ENCODE measurements around the gene FAN1.

DNA sequence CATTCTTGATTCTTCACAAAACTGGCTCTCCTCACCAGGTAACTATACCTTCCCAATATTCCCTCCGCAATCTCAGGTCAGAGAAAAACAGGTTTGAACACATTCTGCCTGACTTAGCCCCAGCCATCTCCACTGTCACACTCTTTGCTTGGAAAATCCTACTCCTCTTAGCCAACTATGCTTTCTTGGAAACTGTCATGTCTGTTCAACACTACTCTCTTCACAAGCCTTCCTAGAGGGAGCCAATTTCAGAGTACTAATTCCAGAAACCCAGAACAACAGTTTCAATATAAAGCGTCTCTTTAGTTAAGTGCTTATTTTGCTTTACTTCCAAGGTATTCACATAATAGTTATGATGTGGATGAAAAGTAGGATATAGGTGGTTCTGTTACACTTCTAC lies 66.0 kb downstream of the FAN1 start:
- no peak for TF ChIP-seq TARDBP (IDR thresholded peaks at IDR 0.05)
- TF ChIP-seq HDGF (IDR thresholded peaks at IDR 0.05; ENCODE audit: borderline replicate concordance) = no peak
- no peak for TF ChIP-seq SP1 (IDR thresholded peaks at IDR 0.05)
- no peak for TF ChIP-seq NFRKB (IDR thresholded peaks at IDR 0.05)
- no peak for TF ChIP-seq FOXM1 (IDR thresholded peaks at IDR 0.05; ENCODE audit: borderline replicate concordance)
- TF ChIP-seq ELF4 (IDR thresholded peaks at IDR 0.05) = no peak
- no peak for TF ChIP-seq FOXA1 (IDR thresholded peaks at IDR 0.05)
- TF ChIP-seq, protein P1, sequence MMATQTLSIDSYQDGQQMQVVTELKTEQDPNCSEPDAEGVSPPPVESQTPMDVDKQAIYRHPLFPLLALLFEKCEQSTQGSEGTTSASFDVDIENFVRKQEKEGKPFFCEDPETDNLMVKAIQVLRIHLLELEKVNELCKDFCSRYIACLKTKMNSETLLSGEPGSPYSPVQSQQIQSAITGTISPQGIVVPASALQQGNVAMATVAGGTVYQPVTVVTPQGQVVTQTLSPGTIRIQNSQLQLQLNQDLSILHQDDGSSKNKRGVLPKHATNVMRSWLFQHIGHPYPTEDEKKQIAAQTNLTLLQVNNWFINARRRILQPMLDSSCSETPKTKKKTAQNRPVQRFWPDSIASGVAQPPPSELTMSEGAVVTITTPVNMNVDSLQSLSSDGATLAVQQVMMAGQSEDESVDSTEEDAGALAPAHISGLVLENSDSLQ (IDR thresholded peaks at IDR 0.05) = no peak

Measured in HEK293T (cell line).